HG02943 (cell line): ENCODE results near the gene KAT2A.
A peak's percentile ranks its signal among the peaks of the same experiment; 100 is the strongest.
"Not testable (repeated sequence)": the region's sequence is repeated elsewhere in the genome, so short reads cannot be mapped to it uniquely, and the experiment has no call there.

ENCODE experiments used
- ATAC-seq: cut with Tn5 transposase; IDR thresholded peaks from one replicate; pipeline ENCODE4 v1.9.1; 2021; ENCODE audit warnings: mild to moderate bottlenecking, low read depth, moderate library complexity; ENCODE audit not compliant: unreplicated experiment

KAT2A gene

DNA sequence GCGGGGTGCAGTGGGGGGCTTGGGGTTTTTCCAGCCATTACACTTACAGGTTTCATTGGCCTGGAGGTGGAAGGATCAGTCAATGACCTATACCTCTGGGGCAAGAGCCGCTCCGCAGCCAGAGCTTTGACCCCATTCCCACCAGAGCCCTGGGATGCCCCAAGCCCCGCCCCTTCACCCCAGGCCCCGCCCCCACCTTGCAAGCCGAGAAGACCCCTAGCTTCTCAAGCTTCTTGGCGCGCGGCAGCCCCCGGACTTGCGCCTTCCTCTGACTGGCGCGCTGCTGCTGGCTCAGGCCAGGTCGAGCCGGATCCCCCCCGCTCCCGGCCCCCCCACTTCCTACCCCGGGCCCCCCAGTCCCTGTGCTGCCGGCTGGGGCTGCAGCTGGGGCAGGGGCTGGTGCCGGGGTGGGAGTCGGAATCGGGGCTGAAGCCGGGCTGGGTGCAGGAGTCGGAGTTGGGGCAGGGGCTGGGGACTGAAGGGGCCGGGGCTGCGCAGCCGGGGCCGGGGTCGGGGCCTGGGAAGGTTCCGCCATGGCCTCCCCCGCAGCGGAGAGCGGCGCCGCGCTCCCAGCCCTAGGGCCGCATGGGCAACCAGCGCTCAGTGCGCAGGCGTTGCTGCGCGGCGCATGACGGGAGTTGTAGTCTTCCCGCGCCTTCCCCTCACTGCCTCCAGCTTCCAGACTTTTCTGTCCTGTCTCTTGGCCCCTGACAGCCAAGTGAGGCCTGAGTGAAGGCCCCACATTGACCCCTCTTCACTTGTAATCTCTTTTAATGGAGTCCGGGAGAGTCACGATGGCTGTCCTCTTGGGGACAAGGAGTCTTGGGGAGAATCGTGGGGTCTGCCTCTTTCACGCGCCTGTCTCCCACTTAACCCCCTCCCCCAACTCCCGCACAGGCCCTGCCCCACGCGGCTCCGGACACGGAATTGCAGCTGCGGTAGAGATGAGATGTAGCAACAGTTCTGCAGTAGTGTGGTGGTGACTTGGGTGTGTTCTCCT, at the start of gene KAT2A:
KAT2A (minus strand) TSS at position 598 of the 1,000 bp plus-strand sequence; CDS start at position 535, 63 bp downstream.
- peak; percentile 67 for ATAC-seq

DNA sequence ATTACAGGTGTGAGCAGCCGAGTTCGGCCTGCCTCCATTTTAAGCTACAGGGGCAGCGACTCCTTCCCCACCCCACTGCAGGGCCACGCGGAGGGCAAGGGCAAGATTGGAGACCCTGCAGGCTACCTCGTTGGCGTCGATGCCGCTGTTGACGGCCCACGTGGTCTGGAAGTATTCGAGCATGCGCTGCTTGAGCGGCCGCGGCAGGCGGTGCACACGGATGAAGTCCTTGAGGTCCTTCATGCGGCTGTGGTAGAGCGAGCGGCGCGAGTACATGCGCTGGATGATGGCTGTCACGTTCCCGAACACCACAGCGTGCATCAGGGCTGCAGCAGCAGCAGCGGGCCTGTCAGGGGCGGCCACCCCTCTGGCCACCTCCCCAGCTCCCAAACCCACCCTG, 48.2 kb upstream of the KAT2A start:
- no peak for ATAC-seq

DNA sequence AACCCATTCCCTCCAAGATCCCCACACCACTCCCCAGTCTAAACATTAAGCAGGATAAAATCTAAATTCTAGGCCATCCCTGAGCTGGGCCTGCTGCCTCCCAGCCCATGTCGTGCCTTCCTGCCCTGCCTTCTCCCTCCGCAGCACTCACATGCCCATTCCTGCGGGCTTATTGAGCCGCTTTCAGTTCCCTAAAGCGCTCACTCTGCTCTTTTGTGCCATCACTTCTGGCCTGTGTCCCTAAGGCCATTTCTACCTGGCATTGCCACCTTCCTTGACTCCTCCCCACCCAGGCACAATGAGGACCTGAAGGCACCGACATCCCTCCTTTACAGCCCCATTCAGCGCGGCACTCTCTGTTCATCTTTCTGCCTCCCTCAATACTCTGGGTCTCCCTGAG, 46.6 kb upstream of the KAT2A start:
- no peak for ATAC-seq

DNA sequence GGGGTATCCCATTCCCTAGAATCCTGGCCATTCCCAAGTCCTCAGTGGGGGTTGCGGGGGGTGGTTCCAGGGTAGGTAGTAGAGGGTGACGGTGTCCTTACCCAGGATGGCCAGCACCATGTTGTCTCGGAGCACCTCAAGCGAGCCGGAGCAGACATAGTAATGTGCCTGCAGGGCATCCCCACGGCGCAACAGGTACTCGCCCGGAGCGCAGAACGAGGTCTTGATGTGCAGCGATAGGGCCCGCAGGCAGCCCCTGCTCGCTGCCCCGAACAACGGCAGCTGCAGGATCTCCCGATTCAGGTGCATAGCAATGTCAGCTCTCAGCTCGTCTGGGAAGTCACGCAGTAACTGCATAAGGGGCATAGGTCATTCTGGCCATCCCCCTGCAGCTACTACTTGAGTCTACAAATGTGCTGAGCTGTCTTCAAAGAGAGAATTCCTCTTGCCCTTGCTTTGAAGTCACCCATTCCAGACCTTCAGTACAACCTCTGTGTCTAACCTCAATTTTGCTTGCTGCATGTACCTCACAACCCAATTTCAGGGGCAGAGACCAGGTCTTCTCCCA, 45.1 kb upstream of the KAT2A start:
- no peak for ATAC-seq

DNA sequence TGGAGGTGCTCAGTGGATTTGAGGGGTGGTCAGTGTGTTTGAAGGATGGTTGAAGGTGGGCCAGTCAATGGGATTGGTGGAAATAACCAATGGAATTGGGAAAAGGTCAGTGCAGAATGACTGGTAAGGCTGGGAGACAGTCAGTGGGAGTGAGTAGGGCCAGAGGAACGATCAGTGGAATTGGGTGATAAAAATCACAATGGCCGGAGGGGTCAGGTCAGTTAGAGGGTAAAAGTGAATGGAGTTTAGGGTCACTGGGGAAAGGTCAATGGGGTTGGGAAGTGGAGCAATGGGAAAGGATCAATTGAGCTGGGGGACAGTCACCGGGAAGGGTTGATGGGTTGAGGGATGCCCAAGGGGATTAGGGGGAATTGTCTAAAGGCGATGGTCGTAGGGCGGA, 44.6 kb upstream of the KAT2A start:
- no peak for ATAC-seq

DNA sequence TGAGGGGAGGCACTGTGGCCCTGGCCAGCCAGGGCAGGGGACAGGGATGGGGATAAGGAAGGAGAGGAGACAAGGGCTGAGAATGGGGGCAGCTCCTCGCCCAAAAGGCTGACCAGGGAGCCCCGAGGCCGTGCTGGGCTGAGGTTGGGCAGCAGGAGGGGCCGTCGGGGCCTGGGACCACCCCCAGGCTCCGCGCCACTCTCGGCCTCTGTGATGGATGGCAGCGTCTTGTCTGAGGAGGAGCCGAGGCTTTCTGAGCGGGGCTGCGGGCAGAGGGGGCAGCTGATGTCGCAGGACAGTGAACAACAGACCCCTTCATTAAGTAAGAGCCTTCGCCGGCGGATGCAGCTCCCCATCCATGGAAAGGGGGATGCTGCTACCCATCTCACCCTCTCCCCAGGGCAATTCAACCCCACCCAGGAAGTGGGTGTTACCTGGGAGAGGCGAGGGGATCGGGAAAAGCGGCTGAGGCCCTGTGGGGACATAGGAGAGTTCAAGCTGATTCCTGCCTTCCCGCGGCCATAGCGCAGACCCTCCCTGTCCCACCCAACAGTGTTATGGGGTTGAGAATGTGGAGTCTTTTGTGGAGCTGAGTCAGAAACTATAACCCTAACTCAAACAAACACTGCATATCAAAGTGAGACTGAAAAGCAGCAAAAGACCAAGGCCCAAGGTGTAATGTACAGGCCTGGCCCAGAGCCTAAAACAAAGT, 42.7 kb upstream of the KAT2A start:
- no peak for ATAC-seq

DNA sequence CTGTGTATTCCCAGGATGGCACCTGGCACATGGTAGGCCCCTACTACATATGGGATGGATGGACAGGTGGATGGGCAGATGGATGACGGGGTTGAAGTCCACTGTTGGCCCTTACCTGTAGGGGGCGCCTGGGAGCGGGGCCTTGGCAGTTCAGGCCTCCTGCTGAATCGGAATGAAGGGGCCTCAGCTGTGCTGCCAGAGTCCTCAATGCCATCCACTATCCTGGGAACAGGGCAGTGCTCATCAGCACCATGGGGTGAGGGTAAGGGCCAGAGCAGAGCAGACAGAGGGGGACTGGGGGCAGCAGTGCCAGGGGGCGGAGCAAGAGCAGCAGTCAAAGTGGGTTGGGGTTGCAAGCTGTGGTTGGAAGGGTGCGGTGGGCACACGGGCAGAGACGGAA, 41.9 kb upstream of the KAT2A start:
- ATAC-seq: no peak

DNA sequence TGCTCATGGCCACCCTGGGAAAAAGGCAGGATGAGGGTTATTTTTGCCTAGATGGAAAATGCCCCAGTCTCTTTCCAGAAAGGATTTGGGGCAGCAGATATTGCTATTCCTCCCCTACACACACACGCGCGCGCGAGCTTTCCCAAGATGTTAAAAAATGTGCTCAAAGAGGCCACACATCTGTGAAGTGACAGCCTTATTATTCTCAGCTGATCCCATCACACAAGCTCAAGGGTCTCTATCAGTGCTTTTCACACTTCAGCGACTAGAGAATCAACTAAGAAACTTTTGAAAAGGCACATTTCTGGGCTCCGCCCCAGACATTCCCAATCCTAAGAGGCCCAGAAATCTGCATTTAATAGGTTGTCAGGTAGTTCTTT, 39.4 kb upstream of the KAT2A start:
- no peak for ATAC-seq

DNA sequence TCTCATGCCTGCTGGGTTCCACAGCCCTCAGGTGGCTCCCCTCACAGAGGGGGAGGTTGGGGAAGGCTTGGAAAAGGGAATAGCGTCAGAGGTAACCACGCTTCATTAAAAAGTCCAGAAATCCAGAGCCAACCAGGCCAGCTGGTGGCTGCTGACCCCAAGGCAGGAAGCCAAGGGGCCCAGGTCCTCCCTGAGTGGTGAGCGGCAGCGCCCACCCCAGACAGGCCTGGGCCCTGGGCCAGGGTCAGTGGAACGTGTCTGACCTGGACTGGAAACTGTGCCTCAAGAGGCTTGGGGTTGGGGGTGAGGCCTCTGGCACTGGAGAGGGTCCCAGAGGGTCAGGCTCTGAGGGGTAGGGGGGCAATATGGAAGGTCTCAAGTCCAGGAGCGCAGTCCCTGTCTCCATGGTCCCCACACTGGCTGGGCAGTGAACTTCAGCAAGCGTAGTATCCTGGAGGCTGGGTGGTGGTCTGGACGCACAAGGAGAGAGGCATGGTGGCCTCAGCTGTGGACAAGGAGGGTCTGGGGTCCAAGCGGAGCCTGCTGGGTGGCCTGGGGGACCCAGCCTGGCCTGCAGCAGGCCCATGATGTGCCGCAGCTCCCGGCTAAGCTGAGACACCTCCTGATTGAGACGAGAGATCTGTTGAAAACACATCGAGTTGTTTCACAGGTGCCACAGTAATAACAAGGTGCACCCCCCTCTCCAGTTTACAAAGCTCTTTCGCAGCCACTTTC, 38.8 kb upstream of the KAT2A start:
- no peak for ATAC-seq

DNA sequence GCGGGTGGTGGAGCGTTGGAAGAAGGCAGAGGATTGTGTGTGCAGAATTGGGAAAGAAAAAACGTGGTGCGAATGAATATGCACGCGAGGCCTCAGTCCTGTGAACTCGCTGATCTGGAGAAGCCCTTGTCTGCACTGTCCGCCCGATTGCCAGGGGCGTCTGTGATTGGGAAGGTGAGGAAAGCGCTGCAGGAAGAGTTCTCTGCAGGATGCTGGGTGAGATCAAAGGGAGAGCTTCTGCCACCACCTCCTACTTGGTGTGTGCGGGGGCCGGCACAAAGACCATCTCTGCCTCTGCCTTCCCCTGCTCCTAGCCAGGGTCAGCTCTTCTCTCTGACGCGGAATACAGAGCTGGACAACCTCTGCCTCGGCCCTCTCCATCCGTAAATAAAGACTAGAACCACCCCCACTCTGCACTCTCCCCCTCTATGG, 34.5 kb upstream of the KAT2A start:
- no peak for ATAC-seq

DNA sequence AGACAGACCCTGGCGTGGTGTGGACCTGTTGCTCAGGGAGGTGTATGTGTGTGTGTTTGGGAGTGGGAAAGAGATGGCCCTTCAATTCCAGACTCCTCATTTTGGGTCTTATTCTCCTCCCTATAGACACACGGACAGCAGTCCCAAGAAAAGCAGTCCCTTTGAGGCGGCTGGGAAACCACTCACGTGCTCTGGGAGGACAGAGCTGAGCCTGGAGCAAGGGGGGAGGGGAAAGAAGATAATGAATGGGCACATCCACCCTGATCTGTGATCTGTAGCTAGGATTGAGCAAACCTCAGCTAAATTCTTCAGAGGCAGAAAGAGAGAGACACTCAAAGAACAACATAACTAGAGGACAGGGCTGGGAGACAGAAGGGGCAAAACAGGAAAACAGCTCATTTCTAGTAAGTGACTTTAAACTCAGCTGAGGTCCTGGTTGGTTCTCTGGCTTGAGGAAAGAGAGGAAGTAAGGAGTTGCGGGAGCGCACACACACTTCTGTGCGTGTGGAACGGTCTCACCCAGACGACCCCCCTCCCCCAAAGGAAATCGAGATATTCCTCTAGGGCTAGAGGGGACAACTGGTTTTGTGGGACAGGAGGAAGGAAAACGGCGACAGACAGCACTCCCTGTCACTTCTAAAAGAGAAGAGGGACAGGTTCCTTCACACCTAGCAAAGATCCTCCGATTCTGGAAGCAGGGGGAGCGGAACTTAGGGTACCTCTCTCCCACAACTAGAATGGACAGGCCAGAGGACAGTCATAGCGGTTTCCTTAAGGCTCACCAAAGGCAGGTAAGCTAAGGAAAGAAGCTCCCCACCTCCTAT, 33.0 kb upstream of the KAT2A start:
- ATAC-seq: no peak

DNA sequence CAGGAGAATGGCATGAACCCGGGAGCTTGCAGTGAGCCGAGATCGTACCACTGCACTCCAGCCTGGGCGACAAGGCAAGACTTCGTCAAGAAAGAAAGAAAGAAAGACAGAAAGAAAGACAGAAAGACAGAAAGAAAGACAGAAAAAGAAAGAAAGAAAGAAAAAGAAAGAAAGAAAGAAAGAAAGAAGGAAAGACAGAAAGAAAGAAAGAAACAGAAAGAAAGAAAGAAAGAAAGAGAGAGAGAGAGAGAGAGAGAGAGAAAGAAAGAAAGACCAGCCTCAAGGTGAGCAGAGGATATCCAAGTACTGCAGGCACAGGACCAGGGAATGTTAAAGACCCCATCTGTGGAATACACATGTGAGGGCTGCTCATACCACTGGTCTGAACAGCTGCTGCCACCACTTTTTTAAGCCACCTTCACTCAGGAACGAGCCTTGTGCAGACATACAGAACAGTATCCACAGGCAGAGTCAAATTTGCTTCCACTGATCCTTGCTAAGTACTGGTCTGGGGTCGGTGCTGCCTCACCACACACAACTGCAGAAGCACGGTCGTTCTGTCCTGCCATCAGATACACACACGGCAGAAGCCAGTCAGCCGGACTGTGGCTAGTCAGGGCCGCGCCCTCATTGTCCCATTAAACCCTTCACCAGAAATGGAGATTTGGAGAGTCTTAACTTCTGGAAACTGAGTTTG, 25.9 kb upstream of the KAT2A start:
- ATAC-seq: no peak

DNA sequence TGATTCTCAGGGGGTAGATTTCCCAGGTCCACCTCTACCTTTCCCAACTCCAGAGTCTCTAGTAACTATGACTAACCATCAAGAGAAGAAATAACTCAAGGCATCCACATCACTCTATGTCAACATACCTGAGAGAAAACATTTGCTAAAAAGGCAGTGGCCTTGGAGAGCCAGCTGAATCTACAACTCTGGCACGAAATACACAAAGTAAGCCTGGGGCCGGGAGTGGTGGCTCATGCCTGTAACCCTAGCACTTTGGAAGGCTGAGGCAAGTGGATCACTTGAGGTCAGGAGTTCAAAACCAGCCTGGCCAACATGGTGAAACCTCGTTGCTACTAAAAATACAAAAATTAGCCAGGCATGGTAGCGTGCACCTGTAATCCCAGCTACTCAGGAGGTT, 22.0 kb upstream of the KAT2A start:
- not testable (repeated sequence) for ATAC-seq

DNA sequence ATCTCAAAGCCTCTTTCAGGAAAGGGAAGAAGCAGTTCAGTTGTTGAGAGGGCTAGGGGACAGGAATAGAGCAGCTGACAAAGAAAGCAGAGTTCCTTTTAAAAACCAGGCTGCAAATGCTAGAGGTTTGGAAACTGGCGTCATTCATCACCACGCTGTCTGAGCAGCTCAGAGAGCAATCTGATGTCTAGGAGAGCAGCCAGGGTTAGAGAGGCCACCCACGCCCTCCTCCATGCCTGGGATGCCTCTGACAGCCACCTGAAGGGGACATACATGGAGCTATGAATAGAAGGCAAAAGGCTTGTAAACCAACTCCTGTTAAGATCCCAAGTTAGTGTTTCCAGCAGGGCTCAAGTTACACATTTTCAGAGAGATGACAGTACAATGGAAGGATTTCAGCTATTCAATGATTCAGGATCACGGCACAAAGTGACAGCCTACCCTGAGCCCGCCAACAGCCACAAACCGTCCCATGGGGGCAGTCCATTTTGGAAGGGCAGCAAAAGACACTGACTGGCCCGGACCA, 21.3 kb upstream of the KAT2A start:
- ATAC-seq: no peak

DNA sequence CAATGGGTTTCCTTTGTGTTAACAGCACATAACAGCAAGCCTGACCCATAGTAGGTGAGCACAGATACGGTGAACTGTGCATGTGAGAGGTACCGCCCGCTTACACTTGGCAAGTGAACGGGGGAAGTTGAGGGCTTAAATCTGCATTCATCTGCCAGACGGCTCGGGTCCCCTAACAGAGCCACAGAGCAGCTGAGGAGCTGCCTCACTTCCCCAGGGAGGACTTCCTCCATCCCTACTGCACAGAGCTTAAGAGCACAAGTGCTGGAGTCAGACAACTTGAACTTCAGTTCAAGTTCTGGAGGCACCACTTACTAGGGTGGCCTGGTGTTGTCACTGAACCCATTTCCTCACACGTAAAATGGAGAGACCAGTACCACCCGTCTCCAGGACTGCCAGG, 20.2 kb upstream of the KAT2A start:
- ATAC-seq: no peak

DNA sequence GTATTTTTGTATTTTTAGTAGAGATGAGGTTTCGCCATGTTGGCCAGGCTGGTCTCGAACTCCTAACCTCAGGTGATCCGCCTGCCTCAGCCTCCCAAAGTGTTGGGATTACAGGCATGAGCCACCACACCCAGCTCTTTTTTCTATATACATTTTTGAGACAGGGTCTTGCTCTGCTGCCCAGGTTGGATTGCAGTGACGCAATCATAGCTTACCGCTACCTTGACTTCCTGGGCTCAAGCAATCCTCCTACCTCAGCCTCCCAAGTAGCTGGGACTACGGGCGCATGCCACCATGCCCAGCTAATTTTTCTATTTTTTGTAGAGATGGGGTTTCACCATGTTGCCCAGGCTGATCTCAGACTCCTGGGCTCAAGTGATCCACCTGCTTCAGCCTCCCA, 19.5 kb upstream of the KAT2A start:
- ATAC-seq: not testable (repeated sequence)

DNA sequence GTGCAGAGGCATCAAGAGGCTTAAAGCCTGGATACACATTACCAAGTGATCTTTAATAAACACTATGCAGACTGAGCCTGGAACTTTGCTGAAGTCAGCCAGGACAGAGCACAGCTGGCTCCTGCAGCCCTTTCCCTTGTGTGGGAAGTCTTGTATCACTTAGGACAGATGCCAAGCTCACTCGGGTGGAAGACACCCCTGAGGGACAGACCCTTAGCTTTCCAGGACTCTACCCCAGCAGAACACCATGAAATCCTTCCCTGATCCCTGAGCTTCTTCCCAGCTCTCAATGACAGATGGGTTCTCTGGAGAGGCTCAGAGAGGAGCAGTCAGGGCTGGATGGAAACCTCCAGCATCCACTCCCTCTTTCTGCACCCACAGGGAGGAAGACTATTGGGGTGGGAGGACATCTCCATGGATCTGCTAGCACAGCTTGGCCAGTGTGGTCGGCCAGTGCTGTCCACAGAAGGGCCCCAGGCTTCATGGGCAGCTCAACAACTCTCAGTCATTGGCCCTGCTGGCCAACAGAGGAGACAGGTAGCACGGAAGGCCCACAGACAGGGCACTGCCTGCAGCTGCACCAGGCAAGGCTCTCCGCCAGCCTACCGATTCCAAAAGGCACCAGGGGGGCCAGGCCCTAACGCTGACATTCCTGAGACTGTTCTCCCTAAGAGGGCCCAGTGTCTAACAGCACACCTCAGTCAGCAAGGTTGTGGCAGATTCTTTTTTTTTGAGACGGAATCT, 17.8 kb upstream of the KAT2A start:
- no peak for ATAC-seq

DNA sequence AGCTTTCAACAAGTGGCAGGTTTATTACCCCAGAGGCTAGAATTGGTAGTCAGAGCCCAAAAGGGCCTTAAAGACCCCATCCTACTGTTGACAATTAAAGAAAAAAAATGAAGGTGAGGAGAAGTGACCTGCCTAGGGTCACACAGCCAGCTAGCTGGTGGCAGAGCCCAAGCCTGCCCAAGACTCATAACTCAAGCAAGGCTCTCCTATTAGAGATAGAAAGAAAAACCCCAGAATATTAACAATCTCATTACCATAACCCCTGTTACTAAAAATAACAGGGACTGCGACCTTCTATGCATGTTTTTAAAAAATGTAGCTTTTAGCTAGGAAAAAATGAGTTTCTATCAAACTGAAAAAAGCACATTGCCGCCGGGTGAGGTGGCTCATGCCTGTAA, 15.5 kb upstream of the KAT2A start:
- ATAC-seq: no peak
